ENCODE data around the gene IGF2BP3.

DNA sequence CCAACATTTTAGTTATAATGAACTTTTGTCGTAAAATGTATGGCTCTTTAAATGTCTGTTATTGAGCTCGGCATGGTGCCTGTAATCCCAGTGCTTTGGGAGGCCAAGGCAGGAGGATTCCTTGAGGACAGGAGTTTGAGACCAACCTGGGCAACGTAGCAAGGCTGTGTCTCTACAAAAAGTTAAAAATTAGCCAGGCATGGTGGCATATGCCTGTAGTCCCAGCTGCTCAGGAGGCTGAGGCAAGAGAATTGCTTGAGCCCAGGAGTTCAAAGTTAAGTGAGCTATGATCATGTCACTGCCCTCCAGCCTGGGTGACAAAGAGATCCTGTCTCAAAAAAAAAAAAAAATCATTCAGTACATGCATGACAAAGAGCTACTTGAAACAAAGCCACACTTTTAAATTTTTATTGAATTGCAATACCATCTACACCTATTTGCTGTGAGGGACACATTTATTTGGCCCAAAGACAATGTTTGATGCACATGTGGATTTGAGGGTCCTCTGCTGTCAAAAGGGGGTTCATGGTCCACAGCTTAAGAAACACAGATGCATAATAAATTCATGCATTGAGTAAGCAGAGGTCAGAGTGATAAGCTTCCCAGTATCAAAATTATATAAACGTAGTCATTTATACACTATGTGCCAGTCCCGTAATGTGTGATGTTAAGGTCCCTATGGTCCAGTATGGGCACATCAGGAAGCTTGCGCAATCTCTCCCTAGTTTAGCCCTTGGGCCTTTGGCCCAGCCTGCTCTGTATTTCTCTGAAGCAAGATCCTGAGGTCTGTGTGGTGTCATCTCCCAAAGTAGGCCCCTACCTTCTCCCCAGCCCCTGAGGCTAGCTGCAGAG, 175.5 kb downstream of the IGF2BP3 start:
- TF ChIP-seq, protein P1, sequence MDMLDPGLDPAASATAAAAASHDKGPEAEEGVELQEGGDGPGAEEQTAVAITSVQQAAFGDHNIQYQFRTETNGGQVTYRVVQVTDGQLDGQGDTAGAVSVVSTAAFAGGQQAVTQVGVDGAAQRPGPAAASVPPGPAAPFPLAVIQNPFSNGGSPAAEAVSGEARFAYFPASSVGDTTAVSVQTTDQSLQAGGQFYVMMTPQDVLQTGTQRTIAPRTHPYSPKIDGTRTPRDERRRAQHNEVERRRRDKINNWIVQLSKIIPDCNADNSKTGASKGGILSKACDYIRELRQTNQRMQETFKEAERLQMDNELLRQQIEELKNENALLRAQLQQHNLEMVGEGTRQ (IDR thresholded peaks at IDR 0.05; ENCODE audit: borderline replicate concordance, low read depth, low read length) = no peak
- TF ChIP-seq, protein P2, sequence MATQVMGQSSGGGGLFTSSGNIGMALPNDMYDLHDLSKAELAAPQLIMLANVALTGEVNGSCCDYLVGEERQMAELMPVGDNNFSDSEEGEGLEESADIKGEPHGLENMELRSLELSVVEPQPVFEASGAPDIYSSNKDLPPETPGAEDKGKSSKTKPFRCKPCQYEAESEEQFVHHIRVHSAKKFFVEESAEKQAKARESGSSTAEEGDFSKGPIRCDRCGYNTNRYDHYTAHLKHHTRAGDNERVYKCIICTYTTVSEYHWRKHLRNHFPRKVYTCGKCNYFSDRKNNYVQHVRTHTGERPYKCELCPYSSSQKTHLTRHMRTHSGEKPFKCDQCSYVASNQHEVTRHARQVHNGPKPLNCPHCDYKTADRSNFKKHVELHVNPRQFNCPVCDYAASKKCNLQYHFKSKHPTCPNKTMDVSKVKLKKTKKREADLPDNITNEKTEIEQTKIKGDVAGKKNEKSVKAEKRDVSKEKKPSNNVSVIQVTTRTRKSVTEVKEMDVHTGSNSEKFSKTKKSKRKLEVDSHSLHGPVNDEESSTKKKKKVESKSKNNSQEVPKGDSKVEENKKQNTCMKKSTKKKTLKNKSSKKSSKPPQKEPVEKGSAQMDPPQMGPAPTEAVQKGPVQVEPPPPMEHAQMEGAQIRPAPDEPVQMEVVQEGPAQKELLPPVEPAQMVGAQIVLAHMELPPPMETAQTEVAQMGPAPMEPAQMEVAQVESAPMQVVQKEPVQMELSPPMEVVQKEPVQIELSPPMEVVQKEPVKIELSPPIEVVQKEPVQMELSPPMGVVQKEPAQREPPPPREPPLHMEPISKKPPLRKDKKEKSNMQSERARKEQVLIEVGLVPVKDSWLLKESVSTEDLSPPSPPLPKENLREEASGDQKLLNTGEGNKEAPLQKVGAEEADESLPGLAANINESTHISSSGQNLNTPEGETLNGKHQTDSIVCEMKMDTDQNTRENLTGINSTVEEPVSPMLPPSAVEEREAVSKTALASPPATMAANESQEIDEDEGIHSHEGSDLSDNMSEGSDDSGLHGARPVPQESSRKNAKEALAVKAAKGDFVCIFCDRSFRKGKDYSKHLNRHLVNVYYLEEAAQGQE (IDR thresholded peaks at IDR 0.05; ENCODE audit: low read depth, low read length) = no peak
- no peak for TF ChIP-seq JUND (IDR thresholded peaks at IDR 0.05; ENCODE audit: low read depth, low read length)
- TF ChIP-seq, protein P3, sequence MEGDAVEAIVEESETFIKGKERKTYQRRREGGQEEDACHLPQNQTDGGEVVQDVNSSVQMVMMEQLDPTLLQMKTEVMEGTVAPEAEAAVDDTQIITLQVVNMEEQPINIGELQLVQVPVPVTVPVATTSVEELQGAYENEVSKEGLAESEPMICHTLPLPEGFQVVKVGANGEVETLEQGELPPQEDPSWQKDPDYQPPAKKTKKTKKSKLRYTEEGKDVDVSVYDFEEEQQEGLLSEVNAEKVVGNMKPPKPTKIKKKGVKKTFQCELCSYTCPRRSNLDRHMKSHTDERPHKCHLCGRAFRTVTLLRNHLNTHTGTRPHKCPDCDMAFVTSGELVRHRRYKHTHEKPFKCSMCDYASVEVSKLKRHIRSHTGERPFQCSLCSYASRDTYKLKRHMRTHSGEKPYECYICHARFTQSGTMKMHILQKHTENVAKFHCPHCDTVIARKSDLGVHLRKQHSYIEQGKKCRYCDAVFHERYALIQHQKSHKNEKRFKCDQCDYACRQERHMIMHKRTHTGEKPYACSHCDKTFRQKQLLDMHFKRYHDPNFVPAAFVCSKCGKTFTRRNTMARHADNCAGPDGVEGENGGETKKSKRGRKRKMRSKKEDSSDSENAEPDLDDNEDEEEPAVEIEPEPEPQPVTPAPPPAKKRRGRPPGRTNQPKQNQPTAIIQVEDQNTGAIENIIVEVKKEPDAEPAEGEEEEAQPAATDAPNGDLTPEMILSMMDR (IDR thresholded peaks at IDR 0.05 in 2 of 3, conservative IDR thresholded peaks at IDR 0.05 in 1 of 3; ENCODE audit: control insufficient read depth in 2 of 3, extremely low read depth in 1 of 3, insufficient read depth in 1 of 3, low read depth in 3 of 3, low read length in 3 of 3) = no peak
- no peak for TF ChIP-seq EZH2 (IDR thresholded peaks at IDR 0.05; ENCODE audit: borderline replicate concordance, control insufficient read depth, low read depth, low read length)
- no peak for TF ChIP-seq FOS (IDR thresholded peaks at IDR 0.05; ENCODE audit: borderline replicate concordance, extremely low read depth, insufficient read length)

Data from GM12878 (cell line).